T-helper 9 cell (primary cell): ENCODE measurements around the gene TMEM39B.
"Not testable (repeated sequence)": the region's sequence is repeated elsewhere in the genome, so short reads cannot be mapped to it uniquely, and the experiment has no call there.

Experiments used
- DNase-seq: peaks from one replicate; pipeline ENCODE4 v3.0.0-alpha.2; 2020

TMEM39B gene

DNA sequence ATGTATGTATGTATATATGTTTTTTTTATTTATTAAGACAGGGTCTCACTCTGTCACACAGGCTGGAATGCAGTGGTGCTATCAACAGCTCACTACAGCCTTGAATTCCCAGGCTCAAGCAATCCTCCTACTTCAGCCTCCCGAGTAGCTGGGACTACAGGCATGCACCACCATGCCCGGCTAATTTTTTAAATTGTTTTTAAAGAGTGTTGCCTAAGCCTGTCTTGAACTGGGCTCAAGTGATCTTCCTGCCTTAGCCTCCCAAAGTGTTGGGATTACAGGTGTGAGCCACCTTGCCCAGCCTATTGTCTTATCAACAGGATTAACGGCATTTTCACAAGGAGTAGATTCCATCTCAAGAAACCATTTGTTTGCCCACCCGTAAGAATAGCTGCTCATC lies 40.7 kb downstream of the TMEM39B start:
- not testable (repeated sequence) for DNase-seq

GRCh38 chr1:32114420-32114819 lies 41.7 kb downstream of the TMEM39B start:
- no peak for DNase-seq

DNA sequence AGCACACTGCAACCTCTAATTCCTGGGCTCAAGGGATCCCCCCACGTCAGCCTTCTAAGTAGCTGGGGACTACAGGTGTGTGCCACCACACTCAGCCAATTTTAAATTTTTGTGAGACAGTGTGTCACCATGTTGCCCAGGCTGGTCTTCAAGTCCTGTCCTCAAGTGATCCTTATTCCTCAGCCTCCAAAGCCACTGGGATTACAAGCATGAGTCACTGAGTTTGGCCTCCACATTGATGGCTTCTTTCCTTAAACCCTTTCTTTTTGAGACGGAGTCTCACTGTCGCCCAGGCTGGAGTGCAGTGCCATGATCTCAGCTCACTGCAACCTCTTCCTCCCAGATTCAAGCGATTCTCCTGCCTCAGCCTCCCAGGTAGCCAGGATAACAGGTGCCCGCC lies 42.8 kb downstream of the TMEM39B start:
- DNase-seq: no peak

DNA sequence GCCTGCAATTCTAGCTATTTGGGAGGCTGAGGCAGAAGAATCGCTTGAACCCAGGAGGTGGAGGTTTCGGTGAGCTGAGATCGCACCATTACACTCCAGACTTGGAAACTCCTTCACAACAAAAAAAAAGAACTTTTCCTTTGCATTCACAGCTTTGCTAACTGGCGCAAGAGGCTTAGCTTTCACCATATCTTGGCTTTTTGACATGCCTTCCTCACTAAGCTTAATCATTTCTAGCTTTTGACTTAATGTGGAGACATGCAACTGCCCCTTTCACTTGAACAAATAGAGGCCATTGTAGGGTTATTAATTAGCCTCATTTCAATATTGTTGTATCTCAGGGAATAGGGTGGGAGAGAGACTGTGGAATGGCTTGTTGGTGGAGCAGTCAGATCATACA lies 43.8 kb downstream of the TMEM39B start:
- DNase-seq: no peak

- no peak for DNase-seq
Observed at GRCh38 chr1:32122151-32122550, 49.4 kb downstream of the TMEM39B start.

DNA sequence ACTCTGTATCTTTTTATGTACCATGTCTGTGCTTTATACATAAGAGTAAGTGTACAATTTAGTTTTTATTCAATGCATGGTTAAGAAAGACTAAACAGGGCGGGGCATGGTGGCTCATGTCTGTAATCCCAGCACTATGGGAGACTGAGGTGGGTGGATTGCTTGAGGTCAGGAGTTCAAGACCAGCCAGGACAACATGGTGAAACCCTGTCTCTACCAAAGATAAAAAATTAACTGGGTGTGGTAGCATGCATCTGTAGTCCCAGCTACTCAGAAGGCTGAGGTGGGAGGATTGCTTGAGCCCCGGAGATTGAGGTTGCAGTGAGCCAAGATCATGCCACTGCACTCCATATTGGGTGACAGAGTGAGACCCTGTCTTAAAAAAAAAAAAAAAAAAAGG lies 50.6 kb downstream of the TMEM39B start:
- not testable (repeated sequence) for DNase-seq

DNA sequence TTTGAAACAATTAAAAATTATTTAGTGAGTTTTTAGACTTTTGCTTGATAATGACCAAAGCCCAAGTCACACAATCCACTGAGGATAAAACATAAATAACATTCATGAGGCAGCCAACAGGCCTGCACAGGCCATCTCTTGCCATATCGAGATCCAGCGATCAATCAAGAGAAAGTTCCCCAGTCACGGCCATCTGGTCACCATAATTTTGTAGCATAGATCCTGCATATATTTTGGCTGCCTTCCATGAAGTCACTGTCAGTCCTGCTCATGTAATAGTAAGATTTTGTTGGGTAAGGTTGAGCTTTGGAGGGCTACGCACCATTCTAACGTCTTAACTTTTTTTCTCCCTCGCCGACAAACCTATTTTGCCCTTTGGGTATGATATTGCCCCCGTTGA lies 52.6 kb downstream of the TMEM39B start:
- no peak for DNase-seq

- no peak for DNase-seq
Observed at GRCh38 chr1:32126770-32127169, 54.0 kb downstream of the TMEM39B start.

DNA sequence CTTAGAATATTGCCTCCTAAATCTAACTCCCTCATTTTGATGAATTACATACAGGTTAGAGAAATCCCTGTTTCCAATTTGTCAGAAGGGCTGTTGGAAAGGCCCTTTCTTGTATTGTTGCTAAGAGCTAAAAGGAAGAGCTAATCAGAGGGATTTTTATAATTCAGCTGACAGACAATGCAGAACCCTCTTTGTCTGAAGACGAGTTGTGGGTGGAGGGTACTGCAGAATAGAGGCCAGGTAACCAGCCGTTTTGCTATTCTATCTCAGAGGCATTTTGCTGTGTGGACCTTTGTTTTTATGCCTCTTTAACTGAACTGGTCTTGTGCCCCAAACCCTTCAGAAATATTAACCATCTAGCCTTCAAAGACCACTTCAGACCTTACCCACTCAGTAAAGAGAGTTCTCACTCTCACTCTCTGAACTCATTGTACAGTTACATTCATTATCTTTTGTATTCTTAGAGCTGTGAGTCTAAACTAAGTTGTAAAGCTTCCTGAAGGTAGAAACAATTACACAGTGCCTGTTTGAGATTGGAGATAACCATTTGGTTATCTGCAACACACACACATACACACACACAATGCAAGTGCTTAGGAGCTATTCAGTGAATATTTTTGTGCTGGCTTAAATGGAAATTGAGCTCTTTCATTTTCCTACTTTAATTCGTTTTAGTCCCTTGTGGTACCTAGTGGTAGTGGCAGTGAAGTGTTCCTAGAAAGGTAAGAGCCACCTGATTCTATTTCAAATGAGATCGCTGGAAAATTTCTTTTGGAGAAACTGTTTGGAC lies 54.9 kb downstream of the TMEM39B start:
- no peak for DNase-seq

GRCh38 chr1:32128479-32128878 lies 55.7 kb downstream of the TMEM39B start:
- no peak for DNase-seq

DNA sequence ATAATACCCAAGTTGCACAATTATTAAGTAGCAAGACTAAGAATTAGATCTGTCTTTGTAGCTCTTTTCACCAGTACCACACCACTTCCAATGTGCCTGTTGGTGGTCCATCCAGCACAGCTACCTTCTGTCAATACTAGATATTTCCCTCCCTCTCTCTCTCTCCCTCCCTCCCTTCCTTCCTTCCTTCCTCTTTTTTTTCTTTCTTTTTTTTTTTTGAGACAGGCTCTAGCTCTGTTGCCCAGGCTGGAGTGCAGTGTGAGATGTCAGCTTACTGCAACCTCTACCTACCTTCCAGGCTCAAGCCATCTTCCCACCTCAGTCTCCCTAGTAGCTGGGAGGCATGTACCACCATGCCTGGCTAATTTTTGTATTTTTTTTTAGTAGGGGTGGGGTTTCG lies 56.2 kb downstream of the TMEM39B start:
- no peak for DNase-seq

GRCh38 chr1:32133950-32134280 lies 61.2 kb downstream of the TMEM39B start:
- DNase-seq: not testable (repeated sequence)

GRCh38 chr1:32137111-32137510 lies 64.4 kb downstream of the TMEM39B start:
- DNase-seq: no peak

GRCh38 chr1:32138965-32139364 lies 66.2 kb downstream of the TMEM39B start:
- DNase-seq: no peak

GRCh38 chr1:32142446-32143301 lies 69.9 kb downstream of the TMEM39B start:
- no peak for DNase-seq

- DNase-seq: not testable (repeated sequence)
Observed at GRCh38 chr1:32143302-32143695, 70.6 kb downstream of the TMEM39B start.

- no peak for DNase-seq
Observed at GRCh38 chr1:32144033-32144432, 71.3 kb downstream of the TMEM39B start.

DNA sequence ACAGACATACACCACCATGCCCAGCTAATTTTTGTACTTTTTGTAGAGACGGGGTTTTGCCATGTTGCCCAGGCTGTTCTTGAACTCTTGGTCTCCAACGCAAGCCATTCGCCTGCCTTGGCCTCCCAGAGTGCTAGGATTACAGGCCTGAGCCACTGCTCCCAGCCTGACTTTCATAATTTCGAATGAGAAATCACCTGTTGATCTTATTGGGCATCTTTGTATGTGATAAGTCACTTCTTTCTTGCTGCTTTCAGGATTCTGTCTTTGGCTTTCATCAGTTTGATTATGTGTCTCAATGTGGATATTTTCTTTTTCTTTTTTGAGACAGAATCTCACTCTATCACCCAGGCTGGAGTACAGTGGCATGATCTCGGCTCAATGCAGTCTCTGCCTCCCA lies 75.1 kb downstream of the TMEM39B start:
- not testable (repeated sequence) for DNase-seq

- no peak for DNase-seq
Observed at GRCh38 chr1:32150847-32151246, 78.1 kb downstream of the TMEM39B start.

- no peak for DNase-seq
Observed at GRCh38 chr1:32151319-32151787, 78.6 kb downstream of the TMEM39B start.
